Measurements from ENCODE around the gene GABRR2. TPM values are rescaled to one million over a fixed set of nuclear protein-coding genes. Genes with fewer than 3 reads are reported as not detected.

The GABRR2 gene
- total RNA-seq (2014; rRNA removed; shearing (Covaris generic)): not detected in 2 replicates

DNA sequence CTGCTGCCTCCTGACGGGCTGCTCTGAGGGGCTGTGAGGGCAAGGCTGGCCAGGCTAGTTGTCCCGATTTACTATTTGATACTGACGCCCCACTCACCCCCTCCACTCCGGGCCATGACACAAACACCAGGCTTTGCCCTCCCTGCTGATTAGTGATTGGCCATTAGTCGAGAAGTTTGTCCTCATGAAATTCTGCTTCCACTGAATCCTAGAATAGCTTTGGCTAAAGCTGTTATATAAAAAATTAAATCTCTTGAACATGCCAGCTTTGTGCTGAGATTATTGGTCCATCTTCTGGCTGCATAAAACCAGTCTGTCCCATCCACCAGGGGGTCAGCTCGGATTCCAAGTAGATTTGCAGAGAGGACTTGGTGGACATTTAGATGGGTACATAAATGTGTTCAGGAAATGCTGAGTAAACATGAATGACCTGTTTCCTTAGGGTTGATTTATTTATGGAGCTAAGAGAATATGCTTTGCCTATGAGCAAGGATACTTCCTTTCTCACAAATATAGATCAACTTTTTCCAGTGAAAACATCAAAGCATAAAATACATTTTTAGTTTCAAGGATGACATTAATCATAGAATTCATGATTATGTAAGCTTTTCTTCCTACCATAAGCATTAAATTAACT lies at the start of gene GABRR2:
GABRR2 (minus strand) TSS at position 51 of the 637 bp plus-strand sequence. CDS start 134 bp downstream, outside the sequence.
- DNase-seq (ENCODE audit: low spot score): no peak

DNA sequence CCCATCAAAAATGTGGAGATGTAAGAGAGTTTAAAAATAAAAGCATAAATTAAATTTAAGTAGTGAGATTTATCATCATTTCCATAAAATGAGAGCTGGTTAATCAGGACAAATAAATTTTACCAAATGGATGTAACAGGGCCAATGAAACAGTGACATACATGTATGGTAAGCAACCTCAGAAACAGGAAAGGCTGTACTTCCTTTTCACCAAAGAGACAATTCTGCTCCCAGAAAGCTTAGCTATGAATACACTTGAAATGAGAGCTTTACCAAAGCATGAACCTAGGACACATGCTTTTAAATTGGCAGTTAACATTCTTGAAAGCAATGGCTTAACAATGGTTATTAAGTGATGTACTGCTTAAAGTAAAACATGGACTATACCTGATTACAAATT lies 49.5 kb upstream of the GABRR2 start:
- DNase-seq (ENCODE audit: low spot score): no peak

DNA sequence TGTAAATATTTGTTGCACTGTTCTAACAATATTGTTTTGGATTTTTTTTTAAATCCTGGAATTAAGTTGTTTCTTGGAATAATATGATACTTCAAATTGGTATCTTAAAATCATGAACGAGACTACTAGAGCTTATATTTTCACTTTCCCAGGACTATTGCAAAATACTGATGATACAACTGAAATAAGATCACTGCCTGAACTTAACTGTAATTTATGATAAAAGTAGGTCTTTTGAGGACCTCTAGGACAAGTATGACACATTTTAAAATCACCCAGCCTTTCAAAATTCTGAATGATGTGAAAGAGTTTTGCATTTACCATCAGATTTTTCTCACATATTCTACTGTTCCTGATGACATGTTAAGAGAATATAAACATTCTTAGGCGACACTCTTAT lies 46.1 kb upstream of the GABRR2 start:
- no peak for DNase-seq (ENCODE audit: low spot score)

DNA sequence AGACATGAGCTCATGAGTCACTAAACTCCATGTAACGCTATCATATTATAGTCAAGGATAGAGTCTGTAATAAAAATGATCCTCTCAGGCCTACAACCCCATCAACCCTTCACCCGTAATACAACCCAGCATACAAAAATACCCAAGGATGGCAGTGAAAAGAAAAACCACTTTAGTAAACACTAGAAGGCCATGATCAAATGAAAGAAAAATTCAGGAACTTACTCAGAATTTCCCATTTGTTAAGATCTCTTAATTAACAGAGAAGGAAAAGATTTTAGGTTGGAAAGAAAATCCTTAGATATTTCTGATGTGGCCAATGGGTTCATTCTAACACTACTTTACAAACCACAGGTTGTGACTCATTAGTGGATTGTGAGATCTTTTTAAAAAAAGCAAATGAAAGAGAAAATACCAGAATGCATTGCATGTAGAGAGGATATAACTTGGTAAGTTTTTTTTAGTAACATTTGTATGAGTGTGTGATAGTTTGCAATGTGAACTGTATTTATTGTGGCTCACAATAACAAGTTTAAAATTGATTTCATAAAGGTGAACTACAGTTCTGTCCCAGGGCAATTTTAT lies 45.4 kb upstream of the GABRR2 start:
- DNase-seq (ENCODE audit: low spot score): no peak

DNA sequence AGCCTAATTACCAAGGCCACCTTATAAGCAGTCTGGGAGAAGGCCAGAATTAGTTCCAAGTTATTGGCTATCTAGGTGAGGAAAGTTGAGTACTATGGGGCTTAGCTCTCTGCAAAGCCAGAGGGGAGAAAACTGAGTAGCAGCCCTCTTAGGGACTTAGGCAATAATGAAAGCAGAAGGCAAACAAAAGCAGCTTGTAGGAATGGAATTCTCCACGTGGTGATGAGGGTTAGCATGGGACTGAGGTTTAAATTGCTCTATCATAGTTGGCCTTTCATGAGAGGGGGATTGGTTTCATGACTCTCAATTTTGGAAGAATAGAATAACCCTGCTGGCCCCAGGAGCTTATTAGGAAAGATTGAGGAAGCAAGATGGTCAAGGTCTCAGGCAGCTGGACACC lies 44.5 kb upstream of the GABRR2 start:
- DNase-seq (ENCODE audit: low spot score): no peak

DNA sequence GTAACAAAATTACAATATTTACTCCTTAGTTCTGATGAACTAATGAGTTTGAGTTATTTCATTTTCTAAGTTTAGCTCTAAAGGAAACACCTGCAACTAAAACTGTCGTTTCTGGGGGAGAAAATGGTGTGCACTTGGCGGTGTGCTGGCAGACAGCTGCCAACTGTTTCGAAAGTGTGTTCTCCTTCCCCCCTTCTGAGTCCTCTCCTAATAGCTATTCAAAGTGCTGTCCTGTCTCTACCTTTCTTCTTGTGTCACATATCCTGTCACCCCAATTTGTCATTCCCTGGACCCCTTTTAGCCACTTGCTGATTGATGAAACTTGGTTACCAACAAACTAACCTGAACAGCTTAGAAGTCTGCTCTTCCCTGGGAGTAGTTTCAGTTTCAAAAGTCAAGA lies 42.3 kb upstream of the GABRR2 start:
- no peak for DNase-seq (ENCODE audit: low spot score)

DNA sequence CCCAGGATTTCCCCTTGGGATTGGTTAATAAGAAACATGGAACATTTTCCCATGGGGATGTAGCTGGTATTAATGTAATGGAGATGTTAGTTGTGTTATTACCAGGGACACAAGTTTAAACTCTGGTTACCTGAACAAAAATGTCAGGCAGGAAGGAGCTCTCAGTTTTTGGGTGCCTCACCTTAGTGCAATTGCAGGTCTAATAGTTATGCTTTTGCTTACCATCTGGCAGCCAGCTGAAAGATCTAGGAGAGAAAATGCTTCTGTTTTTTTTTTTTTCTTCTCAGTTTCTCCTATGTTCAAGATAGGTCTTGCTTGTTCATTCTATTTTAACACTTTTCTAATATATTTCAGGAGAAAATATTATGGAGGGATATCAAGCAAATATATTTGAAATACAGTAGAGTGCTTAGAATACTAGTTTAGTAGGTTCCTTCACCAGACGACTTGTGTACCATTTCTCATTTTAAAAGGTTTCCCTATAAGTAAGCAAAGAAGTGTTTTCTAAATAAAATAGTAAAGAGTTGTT lies 41.6 kb upstream of the GABRR2 start:
- DNase-seq (ENCODE audit: low spot score): no peak

DNA sequence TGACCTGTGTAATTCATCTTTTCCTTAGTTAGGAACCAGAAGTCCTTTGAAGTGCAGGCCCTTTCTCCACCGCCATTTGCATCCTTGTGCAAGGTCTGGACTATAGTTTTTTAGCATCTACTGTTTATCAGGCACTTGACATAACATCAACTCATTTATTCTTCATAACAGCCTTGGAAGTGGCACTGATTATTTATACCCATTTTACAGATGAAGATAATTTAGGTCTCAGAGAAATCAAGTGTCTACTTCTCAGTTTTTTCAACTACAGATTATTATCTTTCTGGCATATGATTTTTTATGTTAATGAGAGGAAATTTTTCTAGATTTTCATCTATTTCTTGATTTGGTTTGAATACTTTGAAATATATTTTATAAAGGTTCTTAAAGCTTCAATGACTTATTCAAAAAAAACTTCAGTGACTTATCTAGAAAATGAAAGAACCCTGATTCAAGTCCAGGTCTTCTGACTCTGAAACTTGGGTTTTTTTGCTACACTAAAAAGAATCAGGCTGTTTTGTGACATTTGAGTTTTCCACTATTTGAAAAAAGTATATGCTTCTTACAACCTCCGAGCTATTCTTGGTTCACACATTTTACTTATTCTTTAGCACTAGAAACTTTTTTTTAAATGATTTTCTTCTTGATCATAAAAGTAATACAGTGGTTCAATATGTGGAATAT lies 40.6 kb upstream of the GABRR2 start:
- no peak for DNase-seq (ENCODE audit: low spot score)

DNA sequence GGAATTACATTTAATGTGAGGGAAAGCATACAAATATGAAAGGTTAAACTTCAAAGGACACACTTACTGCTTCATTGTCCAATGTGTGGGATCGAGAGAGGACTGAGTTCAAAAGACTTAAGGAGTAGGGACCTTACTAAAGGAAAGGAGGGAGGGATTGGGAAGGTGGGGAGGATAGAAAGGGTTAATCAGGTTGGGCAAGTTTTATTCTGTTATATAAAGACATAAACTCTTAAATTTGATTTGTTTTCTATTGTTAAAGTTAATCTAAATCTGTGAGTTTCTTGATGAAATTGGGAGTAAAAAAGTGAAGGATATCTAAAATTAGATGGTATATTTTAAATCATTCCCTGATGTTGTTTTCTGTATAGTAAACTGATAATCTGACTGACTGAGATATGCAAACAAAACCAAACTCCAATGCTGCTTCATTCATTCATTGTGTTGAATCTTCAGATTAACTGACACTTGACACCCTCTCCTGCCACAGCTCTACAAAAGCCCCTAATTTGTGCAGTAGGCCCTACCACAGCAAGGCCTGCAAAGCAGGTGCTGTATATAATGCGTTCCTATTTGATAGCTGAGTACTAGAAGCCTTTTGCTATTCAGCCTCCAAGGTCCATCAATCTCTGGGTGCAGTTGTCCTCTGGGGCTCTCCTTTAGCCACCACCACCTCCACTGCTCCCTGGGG lies 38.7 kb upstream of the GABRR2 start:
- DNase-seq (ENCODE audit: low spot score): no peak

DNA sequence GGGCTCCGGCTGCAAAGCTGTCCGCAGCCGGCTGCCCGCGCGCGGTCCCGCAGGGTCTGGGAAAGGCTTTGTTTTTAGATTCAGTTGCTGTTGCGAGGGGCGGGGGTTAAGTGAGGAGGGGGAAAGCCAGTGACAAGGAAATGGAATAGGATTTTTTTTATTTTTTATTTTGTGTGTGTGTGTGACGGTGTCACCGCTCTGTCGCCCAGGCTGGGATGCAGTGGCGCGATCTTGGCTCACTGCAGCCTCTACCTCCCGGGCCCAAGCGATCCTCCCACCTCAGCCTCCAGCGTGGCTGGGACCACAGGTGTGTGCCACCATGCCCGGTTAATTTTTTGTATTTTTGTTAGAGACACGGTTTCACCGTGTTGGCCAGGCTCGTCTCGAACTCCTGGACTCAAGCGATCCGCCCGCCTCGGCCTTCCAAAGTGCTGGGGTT lies 38.0 kb upstream of the GABRR2 start:
- DNase-seq (ENCODE audit: low spot score): no peak

DNA sequence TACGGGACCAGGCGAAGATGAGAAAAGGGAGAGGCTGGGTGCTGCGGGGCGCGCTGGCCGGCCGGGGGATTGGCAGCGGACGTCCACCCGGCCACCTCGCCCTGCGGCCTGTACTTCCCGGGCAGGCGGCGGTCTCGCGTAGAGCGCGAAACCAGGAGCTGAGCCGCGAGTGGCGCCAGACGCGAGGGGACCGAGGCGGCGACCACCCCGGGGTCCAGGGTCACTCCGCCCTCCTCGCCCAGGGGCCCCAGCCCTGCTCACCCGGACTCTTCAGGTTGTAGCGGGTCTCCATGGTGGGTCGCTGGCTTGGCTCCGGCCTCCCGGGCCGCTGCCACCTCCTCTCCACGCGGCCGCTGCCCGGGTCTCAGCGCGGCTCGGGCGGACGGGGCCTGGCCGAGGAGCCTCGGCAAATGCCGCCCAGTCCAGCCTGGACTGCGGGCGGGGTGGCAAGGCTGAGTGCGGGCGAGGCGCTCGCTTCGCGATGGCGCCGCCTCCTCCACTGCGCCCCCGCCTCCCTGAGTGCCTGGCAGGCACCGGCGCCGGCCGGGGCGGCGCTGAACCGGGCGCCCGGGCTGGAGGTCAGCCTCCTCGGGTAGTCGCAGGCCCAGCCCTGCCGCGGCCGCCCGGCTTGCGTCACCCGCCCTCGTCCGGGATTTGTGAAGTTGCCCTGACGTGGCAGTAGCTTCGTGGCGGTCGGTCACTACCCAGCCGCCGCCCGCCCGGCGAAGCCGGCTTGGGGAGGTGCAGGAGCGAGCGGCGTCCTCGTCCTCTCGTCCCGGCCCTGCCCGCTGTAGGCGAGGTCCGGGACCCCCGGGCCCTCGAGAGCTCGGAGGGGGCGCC lies 37.4 kb upstream of the GABRR2 start, which contains the start of gene UBE2J1:
UBE2J1 (minus strand) TSS at position 445 of the 840 bp plus-strand sequence; CDS start at position 292, 153 bp downstream.
- DNase-seq (ENCODE audit: low spot score): peak; percentile 88

DNA sequence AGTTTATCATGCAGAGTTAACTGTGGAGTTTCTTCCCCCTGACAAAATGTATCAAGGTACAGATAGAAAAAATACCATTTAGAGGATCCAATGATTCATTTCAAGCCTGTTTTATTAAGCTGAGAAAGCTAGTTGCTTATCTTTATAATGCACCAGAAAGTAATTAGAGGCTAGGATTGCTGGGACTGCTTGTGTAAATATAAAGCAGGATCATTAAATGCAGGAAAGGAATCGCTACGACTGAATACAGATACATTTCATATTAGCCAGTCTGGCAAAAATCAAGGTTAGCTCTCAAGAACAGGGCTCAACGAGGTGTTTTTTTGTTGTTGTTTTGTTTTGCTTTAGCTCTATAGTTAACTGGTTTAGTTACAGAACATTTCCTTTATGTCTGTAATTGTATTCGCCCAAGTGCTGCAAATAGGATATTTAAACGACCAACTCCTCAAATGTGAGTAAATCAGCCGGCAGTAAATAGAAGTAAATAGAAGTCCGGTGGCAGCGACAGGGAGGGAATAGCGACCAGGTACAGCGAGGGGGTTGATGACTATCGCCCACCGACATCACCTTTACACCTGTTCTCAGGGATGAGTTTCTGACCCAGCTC lies 36.7 kb upstream of the GABRR2 start:
- peak; percentile 63 for DNase-seq (ENCODE audit: low spot score)

DNA sequence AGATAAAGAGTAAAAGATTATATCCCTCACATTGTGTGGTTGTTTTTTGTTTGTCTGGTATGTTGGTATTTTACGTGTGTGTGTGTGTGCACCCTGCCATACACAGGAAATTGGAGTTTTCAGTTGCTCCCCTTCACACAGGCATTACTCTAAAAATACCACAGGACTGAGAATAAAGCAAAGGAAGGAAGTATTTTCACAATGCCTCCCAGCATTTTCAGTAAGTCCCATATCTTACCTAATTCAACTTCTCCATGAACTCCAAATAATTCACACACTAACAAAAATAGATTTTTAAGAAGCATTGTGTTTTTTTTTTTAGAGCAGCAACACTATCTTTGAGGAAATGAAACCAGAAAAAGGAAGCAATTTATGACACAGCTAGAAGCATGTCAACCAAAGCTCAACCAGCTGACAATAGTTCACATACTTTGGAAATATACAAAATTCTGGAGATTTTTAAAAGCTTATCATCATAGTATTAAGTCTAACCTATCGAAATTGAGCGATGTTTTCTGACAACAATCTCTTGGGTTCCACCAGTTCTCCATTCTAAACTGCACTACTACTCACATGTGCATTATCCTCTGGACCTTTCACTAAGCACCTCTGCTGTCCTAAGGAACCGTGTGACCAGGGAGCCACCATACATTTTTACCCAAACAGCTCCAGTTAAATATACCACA lies 35.3 kb upstream of the GABRR2 start:
- DNase-seq (ENCODE audit: low spot score): no peak

DNA sequence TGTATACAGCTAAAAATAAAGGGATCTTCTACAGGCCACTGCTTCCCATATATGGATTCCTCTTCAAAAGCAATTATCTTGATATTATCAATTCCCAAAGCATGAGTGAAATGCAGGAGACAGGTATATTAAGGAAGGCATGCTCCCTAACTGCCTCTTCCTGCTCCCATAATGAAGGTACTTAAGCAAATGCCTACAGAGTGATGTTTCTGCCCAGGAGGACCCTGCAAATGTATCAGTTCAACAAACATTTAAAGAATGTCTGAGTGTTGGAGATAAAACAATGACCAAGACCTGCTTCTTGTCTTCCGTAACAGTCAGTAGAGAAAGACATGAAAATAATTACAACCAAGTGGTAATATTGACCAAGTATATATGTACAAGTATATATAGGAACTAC lies 33.3 kb upstream of the GABRR2 start:
- no peak for DNase-seq (ENCODE audit: low spot score)

DNA sequence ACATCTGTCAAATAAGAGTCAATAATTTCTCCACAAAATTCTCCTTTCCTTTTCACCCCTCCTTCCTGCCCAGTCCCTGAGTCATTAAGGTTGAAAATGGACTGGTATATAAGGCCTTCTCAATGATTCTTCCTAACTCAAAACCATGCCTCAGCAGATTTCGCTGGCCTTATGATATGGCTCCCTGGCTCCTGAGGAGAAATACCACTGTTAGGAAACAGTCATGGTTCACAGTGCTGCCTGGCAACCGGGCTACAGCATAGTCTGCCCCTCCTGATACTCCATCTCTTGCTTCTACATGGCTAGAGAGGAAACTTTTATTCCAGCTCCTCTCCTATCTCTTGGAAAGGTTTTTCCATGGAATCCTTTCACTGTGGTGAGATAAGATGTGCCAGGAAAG lies 32.7 kb upstream of the GABRR2 start:
- no peak for DNase-seq (ENCODE audit: low spot score)

DNA sequence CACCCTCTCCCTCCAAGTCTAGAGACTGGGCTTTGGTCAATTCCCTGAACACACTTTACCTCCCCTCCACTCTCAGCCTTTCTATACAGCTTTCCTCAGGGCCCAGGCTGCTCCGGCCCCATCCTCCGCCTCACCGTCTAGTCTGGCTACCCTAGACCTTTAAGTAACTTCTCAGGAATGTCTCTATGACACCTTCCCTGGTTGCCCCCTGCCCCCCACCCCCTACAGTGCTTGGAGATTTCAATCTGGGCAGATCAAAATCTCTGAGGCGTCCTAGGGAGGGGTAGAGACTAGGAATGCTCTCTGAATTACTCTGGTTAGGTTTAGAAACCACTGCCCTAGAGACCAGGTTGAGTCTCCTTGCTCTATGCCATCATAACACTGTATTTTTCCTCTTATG lies 31.3 kb upstream of the GABRR2 start:
- DNase-seq (ENCODE audit: low spot score): no peak

DNA sequence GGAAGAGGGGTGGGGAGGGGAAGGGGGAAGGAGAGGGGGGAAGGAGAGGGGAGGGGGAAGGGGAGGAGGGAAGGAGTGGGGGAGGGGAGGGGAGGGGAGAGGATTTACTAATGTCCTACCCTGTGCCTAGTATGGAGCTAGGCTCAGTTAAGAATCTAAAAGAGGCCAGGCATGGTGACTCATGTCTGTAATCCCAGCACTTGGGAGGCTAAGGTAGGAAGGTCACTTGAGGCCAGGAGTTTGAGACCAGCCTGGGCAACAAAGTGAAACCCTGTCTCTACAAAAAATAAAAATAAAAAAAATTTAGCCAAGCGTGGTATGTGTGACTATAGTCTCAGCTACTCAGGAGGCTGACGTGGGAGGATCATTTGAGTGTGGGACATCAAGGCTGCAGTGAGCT lies 24.5 kb upstream of the GABRR2 start:
- no peak for DNase-seq (ENCODE audit: low spot score)

DNA sequence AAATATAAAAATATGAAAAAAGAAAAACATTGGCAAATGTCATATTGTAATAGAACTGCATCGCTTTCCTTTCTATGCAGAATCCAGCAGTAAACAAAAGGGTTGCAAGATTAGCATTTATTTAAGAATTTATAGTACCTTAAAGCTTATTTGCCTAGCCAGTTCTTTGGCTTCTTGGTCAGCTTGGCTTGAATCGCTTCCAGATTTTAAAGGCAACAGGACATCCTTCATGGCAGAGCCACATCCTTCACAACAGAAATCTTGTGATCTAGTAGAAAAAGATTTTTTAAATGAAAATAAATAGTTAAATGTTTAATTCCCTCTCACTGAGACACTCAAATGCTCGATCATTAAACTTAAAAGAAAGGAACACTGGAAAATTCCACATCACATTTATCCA lies 20.1 kb upstream of the GABRR2 start:
- DNase-seq (ENCODE audit: low spot score): no peak

DNA sequence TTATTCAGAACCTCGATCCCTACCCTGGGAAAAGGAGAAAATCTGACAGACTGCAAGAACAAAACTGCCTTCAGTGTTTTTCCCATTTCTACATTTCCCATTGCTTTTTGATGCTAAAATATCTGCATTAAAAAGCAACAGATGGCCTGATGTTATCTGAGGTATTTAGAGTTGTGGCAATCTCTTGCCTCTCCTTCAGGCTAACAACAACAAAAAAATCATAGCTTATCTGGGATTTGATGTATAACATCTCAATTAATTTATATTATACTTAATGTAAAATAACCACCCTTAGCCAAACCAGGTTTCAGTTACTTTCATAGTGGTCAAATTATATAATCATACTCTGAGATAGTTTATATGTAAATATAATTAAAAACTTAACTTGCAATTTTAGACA lies 15.8 kb upstream of the GABRR2 start:
- no peak for DNase-seq (ENCODE audit: low spot score)

DNA sequence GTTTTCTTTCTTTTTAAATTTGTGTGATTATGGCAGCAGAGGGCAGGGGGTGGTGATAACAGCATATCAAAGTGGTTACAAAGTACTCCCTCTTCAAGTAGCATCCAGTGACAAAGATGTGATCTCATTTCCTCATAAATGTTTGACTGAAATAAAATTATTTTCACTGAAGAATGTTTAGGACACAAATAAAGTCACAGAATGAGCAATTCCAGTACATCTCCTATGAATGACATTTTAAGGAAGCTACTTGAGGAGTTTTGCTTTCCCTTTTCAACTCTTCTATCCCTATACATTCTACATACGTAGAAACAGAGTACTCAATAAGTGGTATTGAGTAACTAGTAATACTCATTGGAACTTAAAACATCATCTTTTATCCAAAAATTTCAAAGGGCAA lies 13.9 kb upstream of the GABRR2 start:
- DNase-seq (ENCODE audit: low spot score): no peak

All from HT-29 (cell line).